HG03066 (cell line): ENCODE measurements around the gene ETS1.

ENCODE experiments used
- ATAC-seq: cut with Tn5 transposase; IDR thresholded peaks from one replicate; pipeline ENCODE4 v1.9.1; 2021; ENCODE audit warnings: low read depth; ENCODE audit not compliant: unreplicated experiment

ETS1 gene

GRCh38 chr11:128573638-128574037 is 13.7 kb downstream of the ETS1 start:
- ATAC-seq = no peak

- no peak for ATAC-seq
Measured at GRCh38 chr11:128572965-128573364, 14.4 kb downstream of the ETS1 start.

- no peak for ATAC-seq
Measured at GRCh38 chr11:128570632-128571031, 16.7 kb downstream of the ETS1 start.

- no peak for ATAC-seq
Measured at GRCh38 chr11:128569291-128569690, 18.1 kb downstream of the ETS1 start.

GRCh38 chr11:128568166-128568778 is 19.1 kb downstream of the ETS1 start:
- ATAC-seq = no peak

- ATAC-seq = no peak
Measured at GRCh38 chr11:128567130-128567529, 20.2 kb downstream of the ETS1 start.

- ATAC-seq = no peak
Measured at GRCh38 chr11:128565881-128566280, 21.5 kb downstream of the ETS1 start.

GRCh38 chr11:128564642-128565245 is 22.6 kb downstream of the ETS1 start:
- ATAC-seq = no peak

GRCh38 chr11:128563942-128564641 is 23.3 kb downstream of the ETS1 start:
- ATAC-seq = no peak

GRCh38 chr11:128563308-128563707 is 24.1 kb downstream of the ETS1 start:
- ATAC-seq = no peak

- no peak for ATAC-seq
Measured at GRCh38 chr11:128559496-128560103, 27.8 kb downstream of the ETS1 start.

- ATAC-seq = no peak
Measured at GRCh38 chr11:128555606-128556005, 31.8 kb downstream of the ETS1 start.

- ATAC-seq = no peak
Measured at GRCh38 chr11:128553662-128554362, 33.5 kb downstream of the ETS1 start.

GRCh38 chr11:128552783-128553661 is 34.3 kb downstream of the ETS1 start:
- peak; percentile 48 for ATAC-seq

GRCh38 chr11:128551611-128552335 is 35.6 kb downstream of the ETS1 start:
- peak; percentile 57 for ATAC-seq

- ATAC-seq = no peak
Measured at GRCh38 chr11:128551058-128551457, 36.3 kb downstream of the ETS1 start.

GRCh38 chr11:128550261-128550821 is 37.0 kb downstream of the ETS1 start:
- ATAC-seq = no peak

- ATAC-seq = no peak
Measured at GRCh38 chr11:128549256-128549944, 38.0 kb downstream of the ETS1 start.
